Ramos (cell line): ENCODE data around the gene MRPL21.
"Not testable (repeated sequence)": the region's sequence is repeated elsewhere in the genome, so short reads cannot be mapped to it uniquely, and the experiment has no call there.

Experiments
- in situ Hi-C: fragments of 300-500 bp; cut with MboI; formaldehyde crosslinking; loops from one replicate; pipeline ENCODE4 v1.14.3; 2022; ENCODE audit warnings: low sequenced_read_pairs; ENCODE audit not compliant: unreplicated experiment

MRPL21 gene

DNA sequence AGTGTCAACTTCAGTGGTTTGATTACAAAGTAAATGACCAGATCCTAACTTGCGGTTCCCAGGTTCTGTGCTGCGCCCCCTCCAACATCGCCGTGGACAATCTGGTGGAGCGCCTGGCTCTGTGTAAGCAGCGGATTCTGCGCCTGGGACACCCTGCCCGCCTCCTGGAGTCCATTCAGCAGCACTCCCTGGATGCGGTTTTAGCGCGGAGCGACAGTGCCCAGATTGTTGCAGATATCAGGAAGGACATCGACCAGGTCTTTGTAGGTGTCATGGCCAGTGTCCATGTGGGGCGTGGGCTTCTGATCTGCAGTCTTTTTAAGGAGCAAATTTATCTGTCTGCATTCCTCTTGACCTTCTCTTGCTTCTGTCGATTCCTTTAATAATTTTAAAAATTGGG, 11.1 kb upstream of the MRPL21 start:
- in situ Hi-C loops: no loop called here

DNA sequence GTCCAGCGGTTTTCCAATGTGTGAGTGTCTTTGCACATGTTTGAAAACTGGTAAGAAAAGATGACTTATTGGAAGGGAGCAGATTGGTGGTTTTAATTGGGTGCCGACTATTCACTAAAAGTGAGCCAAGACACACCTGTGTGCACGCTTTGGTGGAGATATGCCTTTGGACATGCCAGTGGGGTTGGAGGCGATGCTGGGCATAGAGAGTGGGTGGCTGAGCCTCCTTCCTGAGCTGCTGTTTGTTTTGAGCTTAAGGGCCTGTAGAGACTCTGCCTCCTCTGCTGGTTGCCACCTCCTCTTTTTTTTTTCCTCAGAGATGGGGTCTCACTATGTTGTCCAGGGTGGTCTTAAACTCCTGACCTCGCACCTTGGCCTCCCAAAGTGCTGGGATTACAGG, 9.6 kb upstream of the MRPL21 start:
- in situ Hi-C loops: no loop called here

- in situ Hi-C loops: no loop called here
Observed at GRCh38 chr11:68912254-68912653, 8.6 kb upstream of the MRPL21 start.

- in situ Hi-C loops: no loop called here
Observed at GRCh38 chr11:68911731-68912130, 8.1 kb upstream of the MRPL21 start.

- in situ Hi-C loops: no loop called here
Observed at GRCh38 chr11:68910965-68911364, 7.3 kb upstream of the MRPL21 start.

GRCh38 chr11:68908273-68908672, 4.6 kb upstream of the MRPL21 start:
- in situ Hi-C loops: no loop called here

DNA sequence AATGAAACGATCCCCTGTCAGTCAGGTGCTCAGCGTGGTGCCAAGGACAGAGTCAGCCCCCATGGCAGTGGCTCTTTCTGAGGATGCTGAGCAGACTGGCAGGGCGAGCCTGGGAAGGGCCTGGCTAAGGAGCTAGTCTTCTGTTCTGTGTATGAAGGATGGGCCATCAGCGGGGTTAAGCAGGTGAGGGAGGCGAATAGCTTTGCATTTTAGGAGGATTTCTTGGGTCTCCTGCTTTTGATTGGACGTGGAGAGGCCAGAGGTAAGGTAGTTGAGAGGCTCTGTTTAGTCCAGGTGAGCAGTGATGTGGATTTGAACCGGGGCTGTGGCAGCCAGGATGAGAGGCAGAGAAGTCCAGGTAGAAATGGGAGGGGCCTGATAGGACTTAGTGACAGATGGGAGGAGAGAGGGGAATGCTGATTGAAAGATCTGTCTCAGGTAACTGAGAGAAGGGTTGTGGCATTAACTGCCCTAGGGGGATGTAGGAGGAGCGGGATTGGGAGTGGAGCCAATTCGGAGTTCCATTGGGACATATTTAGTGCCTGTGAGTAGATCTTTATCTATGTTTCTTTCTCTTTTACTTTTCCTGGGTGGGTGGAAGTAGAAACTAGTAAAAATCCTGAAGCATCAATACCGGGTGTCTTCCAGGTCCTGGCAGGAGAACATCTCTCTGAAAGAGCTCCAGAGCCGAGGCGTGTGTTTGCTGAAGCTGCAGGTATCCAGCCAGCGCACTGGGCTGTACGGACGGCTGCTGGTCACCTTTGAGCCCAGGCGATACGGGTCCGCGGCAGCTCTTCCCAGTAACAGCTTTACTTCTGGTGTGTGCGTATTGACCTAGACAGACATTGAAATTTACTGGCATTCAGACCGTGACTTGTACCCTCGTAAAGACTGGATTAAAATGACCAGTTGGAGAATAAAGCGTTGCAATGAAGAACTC, 2.1 kb upstream of the MRPL21 start:
- in situ Hi-C loops: no loop called here

GRCh38 chr11:68904248-68904847, 716 bp upstream of the MRPL21 start:
- in situ Hi-C loops: no loop called here

DNA sequence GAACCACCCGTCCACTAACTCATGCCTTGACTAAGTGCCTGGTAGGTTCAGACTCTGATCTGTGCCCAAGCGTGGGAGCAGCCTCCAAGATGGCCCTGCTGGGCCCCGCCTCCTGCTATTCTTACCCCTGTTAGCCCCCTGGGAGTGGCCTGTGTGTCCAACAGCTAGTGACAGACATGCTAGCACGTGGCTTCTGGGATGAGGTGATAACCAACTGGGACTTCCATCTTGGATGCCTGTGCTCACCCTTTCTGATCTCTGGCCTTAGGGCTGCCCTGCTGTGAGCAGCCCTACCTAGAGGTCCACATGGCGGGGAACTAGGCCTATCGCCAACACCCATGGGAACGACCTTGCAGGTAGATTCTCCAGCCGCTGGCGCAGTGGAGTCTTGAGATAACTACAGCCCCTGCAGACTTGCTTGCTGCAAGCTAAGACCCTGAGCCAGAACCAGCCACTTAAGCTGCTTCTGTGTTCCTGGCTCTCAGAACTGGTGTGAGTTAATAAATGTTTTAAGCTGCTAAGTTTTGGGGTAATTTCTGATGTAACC, 2.7 kb downstream of the MRPL21 start:
- in situ Hi-C loops: no loop called here

DNA sequence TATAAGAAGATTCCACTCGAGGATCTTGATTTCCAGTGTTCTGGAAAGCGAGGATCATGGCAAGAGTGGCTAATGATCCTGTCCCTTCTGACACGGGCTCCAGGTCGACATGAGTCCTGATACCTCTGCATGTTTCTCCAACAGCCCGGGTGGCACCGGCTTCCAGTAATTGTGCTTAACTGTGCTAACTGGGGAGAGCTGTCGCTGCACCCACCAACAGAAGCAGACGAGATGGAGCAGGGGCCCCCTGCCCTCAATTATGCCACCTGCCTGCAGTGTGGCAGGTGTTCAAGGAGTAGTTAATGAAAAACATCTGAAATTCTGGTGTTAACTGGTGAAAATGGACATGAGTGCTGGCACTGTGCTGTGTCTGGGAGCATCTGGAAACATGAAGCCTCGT, 6.2 kb downstream of the MRPL21 start:
- in situ Hi-C loops: no loop called here

- in situ Hi-C loops: no loop called here
Observed at GRCh38 chr11:68896171-68896959, 7.3 kb downstream of the MRPL21 start.

GRCh38 chr11:68893282-68893681, 10.3 kb downstream of the MRPL21 start:
- in situ Hi-C loops: no loop called here

- in situ Hi-C loops: no loop called here
Observed at GRCh38 chr11:68892576-68892975, 11.1 kb downstream of the MRPL21 start.

DNA sequence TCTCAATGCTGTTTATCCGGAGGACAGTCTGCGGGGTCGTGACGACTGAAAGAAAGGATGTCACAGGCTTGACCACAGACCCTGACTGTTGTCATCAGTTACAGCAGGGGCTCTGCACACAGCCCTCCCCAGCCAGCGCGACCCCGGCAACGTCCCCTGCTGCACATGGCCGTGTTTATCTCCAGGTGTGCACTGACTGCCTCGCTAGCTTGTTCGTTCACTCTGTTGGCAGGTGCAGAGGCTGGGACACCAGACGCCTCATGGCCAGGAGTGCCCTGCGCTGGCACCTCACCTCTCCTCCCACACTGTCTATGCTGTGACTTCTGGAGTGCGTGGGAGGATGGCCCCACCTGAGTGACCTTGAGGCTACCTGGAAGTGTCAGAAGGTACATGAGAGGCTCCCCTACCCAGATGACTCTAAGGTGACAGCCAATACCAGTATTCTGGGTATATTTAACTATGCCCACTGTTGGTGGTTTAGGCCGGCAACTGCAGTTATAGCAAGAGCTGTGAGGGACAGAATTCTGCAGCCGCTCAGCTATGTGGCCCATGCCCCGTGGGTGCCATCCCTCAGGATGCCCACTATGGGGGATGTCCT, 12.2 kb downstream of the MRPL21 start:
- in situ Hi-C loops: no loop called here

GRCh38 chr11:68890490-68891231, 13.0 kb downstream of the MRPL21 start:
- in situ Hi-C loops: no loop called here

GRCh38 chr11:68889948-68890446, 13.6 kb downstream of the MRPL21 start:
- in situ Hi-C loops: no loop called here

DNA sequence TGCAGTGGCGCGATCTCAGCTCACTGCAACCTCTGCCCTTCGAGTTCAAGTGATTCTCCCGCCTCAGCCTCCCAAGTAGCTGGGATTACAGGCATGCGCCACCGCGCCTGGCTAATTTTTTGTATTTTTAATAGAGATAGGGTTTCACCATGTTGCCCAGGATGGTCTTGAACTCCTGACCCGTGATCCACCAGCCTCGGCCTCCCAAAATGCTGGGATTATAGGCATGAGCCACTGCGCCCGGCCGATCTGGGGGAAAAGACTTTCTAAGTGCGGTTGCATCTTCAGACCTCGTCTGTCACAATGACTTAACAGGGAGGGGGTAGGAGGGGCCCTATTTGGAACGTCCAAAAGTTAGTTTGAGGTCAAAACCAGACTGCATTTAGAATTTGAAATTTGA, 18.8 kb downstream of the MRPL21 start:
- in situ Hi-C loops: not testable (repeated sequence)

DNA sequence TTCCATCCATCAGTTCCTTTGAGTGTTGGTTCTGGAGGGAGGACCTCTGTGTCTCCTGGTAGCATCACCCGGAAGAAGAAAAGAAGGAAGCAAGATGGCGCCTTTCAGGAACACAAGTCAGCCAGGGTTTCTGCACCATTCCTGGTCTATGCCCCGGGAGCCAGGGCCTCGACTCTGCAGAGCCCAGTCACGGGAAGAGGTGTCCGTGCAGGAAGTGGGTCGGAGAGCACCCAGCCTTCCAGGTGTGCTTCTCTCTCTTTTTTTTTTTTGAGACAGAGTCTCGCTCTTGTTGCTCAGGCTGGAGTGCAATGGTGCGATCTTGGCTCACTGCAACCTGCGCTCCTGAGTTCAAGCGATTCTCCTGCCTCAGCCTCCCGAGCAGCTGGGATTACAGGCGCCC, 21.2 kb downstream of the MRPL21 start:
- in situ Hi-C loops: no loop called here

DNA sequence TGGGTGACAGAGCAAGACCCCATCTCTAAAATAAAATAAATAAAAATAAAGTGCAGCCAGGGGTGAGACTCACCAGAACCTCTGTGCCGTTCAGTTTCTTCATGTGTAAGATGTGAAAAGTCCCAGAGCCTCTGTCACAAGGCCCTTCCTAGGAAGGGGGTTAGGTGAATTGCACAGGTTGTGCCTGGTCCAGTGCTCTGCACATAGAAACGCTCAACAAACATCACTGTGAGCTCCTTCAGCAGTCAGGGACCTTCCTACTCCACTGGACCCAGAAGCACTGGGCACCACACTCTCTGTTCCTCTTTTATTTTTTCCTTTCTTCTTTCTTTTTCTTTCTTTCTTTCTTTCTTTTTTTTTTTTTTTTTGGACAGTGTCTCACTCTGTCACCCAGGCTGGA, 22.3 kb downstream of the MRPL21 start:
- in situ Hi-C loops: no loop called here
